Lower leg skin (tissue), 3 donors: ENCODE data around the gene ZIC4.

Experiments
- POLR2A ChIP-seq, 2 donors: fragments of 450-650 bp; IDR thresholded peaks; one replicate each; pipeline ENCODE4 v1.6.1; 2016 to 2017; ENCODE audit warnings: antibody characterized with exemption in 2 of 2, mild to moderate bottlenecking in 1 of 2, moderate library complexity in 1 of 2
- TF ChIP-seq, protein P1 (sequence below), 3 donors: fragments of 450-650 bp; IDR thresholded peaks; one replicate each; pipeline ENCODE4 v1.5.1; 2016; ENCODE audit warnings: antibody characterized with exemption in 3 of 3, mild to moderate bottlenecking in 3 of 3, moderate library complexity in 2 of 3

DNA sequence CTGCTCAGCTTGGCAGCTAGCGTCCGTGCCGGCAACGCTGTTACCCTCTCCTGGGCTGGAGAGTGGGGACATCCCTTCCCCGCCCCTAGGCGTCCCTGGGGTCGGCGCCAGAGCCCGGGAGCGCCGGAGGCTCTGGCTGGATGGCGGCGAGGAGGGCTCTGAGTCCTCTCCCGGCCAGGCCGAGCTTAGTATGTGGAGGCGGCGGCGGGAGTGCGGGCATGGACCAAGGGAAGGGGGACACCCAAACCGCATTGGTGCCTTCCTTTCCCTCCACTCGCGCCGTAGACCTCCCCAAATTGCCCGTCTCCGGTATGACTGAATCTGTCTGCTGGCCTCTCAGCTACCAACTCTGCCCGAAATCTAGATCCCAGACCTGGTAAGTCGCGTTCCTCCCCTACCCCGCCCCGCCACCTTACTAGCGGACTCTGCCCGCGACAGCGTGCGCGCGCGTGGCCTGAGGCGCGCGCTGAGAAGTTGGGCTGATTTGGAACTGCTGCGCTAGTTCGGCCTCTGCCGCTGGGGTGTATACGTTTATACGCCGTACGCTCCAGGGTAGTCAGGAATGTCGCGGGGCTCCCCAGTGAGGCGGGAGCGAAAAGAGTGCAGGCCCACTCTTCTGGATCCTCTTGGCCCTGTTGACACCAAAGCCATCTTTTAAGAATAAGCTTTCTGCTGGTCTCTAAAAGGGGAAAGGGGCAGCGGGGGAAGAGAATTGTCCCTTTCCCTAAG lies 15.0 kb upstream of the ZIC4 start:
- TF ChIP-seq, protein P1, sequence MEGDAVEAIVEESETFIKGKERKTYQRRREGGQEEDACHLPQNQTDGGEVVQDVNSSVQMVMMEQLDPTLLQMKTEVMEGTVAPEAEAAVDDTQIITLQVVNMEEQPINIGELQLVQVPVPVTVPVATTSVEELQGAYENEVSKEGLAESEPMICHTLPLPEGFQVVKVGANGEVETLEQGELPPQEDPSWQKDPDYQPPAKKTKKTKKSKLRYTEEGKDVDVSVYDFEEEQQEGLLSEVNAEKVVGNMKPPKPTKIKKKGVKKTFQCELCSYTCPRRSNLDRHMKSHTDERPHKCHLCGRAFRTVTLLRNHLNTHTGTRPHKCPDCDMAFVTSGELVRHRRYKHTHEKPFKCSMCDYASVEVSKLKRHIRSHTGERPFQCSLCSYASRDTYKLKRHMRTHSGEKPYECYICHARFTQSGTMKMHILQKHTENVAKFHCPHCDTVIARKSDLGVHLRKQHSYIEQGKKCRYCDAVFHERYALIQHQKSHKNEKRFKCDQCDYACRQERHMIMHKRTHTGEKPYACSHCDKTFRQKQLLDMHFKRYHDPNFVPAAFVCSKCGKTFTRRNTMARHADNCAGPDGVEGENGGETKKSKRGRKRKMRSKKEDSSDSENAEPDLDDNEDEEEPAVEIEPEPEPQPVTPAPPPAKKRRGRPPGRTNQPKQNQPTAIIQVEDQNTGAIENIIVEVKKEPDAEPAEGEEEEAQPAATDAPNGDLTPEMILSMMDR (IDR thresholded peaks at IDR 0.05): no peak
- no peak for TF ChIP-seq POLR2A (IDR thresholded peaks at IDR 0.05)
